HCT116 (cell line): ENCODE data around the gene SNTG2. TPM values are rescaled to one million over a fixed set of nuclear protein-coding genes. Genes with fewer than 3 reads are reported as not detected.

ENCODE experiments used
- ATAC-seq: fragments of 200-7000 bp; cut with Tn5 transposase; 2 replicates; pipeline ENCODE4 v1.9.1; 2020; ENCODE audit warnings: mild to moderate bottlenecking, moderate library complexity
- BruUV-seq: library from RNA; stranded (reverse); fragments of 400-500 nt; replicated peaks from 2 replicates; lab custom pipeline; 2021; lab: Mats Ljungman, UMichigan
- CTCF ChIA-PET: fragments of 300-600 bp; sonication (Branson Sonifier 250); formaldehyde crosslinking; loops from one replicate; lab custom pipeline; 2021; ENCODE audit warnings: antibody characterized with exemption; lab: Charles Lee
- POLR2A ChIA-PET: fragments of 300-600, 350-600 bp; sonication (Branson Sonifier 250); formaldehyde crosslinking; loops from one replicate; lab custom pipeline; 2021; ENCODE audit warnings: antibody characterized with exemption; lab: Charles Lee
- RAD21 ChIA-PET, 2 experiments: fragments of 300-600 bp; sonication (Branson Sonifier 250); formaldehyde crosslinking; loops; one replicate each; lab custom pipeline; 2023; ENCODE audit warnings: low total read pairs in 2 of 2; ENCODE audit not compliant: uncharacterized antibody in 2 of 2, unreplicated experiment in 2 of 2, low non-redundant PET in 1 of 2; lab: Charles Lee
- DNase-seq: peaks from one replicate; pipeline ENCODE4 v3.0.0-alpha.2; 2010; ENCODE audit warnings: low read depth, low spot score
- H2AFZ ChIP-seq: fragments of 200-600 bp; shearing (Covaris generic), sonication (generic); 2 replicates; pipeline ENCODE4 v1.6.1; 2017; ENCODE audit warnings: low read depth, mixed run types, mixed read lengths, antibody characterized with exemption, low read length; ENCODE audit not compliant: poor library complexity, severe bottlenecking
- H3K27ac ChIP-seq: 2 replicates; pipeline ENCODE4 v1.5.1; 2012; ENCODE audit warnings: low read depth, low read length
- H3K27me3 ChIP-seq: fragments of 200-600 bp; sonication (generic); 2 replicates; pipeline ENCODE4 v1.6.1; 2016; ENCODE audit warnings: mixed run types, low read length, mixed read lengths; ENCODE audit not compliant: insufficient read depth
- H3K36me3 ChIP-seq, 2 experiments: fragments of 200-500 bp in 1 of 2; fragments of 200-600 bp in 1 of 2; sonication (Bioruptor generic) in 1 of 2; sonication (generic) in 1 of 2; 2 replicates each; pipeline versions ENCODE4 v1.5.1 to v1.6.1; 2014 to 2016; ENCODE audit warnings: low read length in 2 of 2, inconsistent platforms in 1 of 2, mixed read lengths in 1 of 2, mixed run types in 1 of 2; ENCODE audit not compliant: insufficient read depth in 2 of 2, control insufficient read depth in 1 of 2
- H3K4me1 ChIP-seq, 2 experiments: fragments of 200-600 bp in 1 of 2; sonication (generic) in 1 of 2; 2 replicates each; pipeline versions ENCODE4 v1.5.1 to v1.6.1; 2012 to 2017; ENCODE audit warnings: low read length in 2 of 2, inconsistent platforms in 1 of 2, mild to moderate bottlenecking in 1 of 2, mixed read lengths in 1 of 2, mixed run types in 1 of 2, moderate library complexity in 1 of 2; ENCODE audit not compliant: insufficient read depth in 2 of 2, control insufficient read depth in 1 of 2
- H3K4me2 ChIP-seq: fragments of 200-600 bp; sonication (generic); 2 replicates; pipeline ENCODE4 v1.6.1; 2017; ENCODE audit warnings: mixed run types, low read length, mixed read lengths
- H3K4me3 ChIP-seq, 2 experiments: fragments of 200-600 bp in 1 of 2; sonication (generic) in 1 of 2; replicated peaks in 1 of 2; 2 replicates each; pipeline ENCODE4 v1.5.1; 2011 to 2016; ENCODE audit warnings: low read length in 2 of 2, control low read depth in 1 of 2, low read depth in 1 of 2, mild to moderate bottlenecking in 1 of 2, mixed read lengths in 1 of 2, mixed run types in 1 of 2
- H3K79me2 ChIP-seq: fragments of 200-600 bp; sonication (generic); 2 replicates; pipeline ENCODE4 v1.6.1; 2017; ENCODE audit warnings: mild to moderate bottlenecking, mixed run types, low read length, moderate library complexity, mixed read lengths; ENCODE audit not compliant: insufficient read depth
- H3K9ac ChIP-seq: fragments of 200-600 bp; sonication (generic); 2 replicates; pipeline ENCODE4 v1.6.1; 2016; ENCODE audit warnings: low read length, mixed read lengths
- H3K9me2 ChIP-seq: fragments of 200-600 bp; sonication (generic), shearing (Covaris generic); 2 replicates; pipeline ENCODE4 v1.6.1; 2017; ENCODE audit warnings: mixed run types, mild to moderate bottlenecking, moderate library complexity; ENCODE audit not compliant: insufficient read depth
- H3K9me3 ChIP-seq, 2 experiments: fragments of 200-500 bp in 1 of 2; fragments of 200-600 bp in 1 of 2; sonication (Bioruptor generic) in 1 of 2; sonication (generic) in 1 of 2; 2 replicates each; pipeline ENCODE4 v1.6.1; 2014 to 2017; ENCODE audit warnings: low read length in 2 of 2, mixed read lengths in 2 of 2, inconsistent platforms in 1 of 2, low read depth in 1 of 2, mild to moderate bottlenecking in 1 of 2, mixed run types in 1 of 2, moderate library complexity in 1 of 2; ENCODE audit not compliant: control insufficient read depth in 1 of 2, insufficient read depth in 1 of 2
- H4K20me1 ChIP-seq: fragments of 200-600 bp; sonication (generic), shearing (Covaris generic); 2 replicates; pipeline ENCODE4 v1.6.1; 2017; ENCODE audit warnings: mixed run types, mild to moderate bottlenecking, moderate library complexity; ENCODE audit not compliant: insufficient read depth
- EZH2 ChIP-seq: fragments of 200-600 bp; sonication (generic); IDR thresholded peaks from 2 replicates; pipeline ENCODE4 v1.6.1; 2017; ENCODE audit warnings: antibody characterized with exemption, mixed run types
- POLR2AphosphoS5 ChIP-seq: IDR thresholded peaks from 2 replicates; pipeline ENCODE4 v1.6.1; 2011; ENCODE audit warnings: mild to moderate bottlenecking, low read depth, low read length, moderate library complexity
- SP1 ChIP-seq: IDR thresholded peaks from 2 replicates; pipeline ENCODE4 v1.6.1; 2012; ENCODE audit warnings: low read depth
- SRF ChIP-seq: IDR thresholded peaks from 2 replicates; pipeline ENCODE4 v1.6.1; 2012; ENCODE audit warnings: low read depth
- ZNF274 ChIP-seq: fragments of 200-500 bp; sonication (Bioruptor generic); IDR thresholded peaks from 2 replicates; pipeline ENCODE4 v1.6.1; 2014; ENCODE audit warnings: mild to moderate bottlenecking, low read depth, low read length, inconsistent platforms
- intact Hi-C: fragments of 100-400 bp; cut with micrococcal nuclease; formaldehyde crosslinking; loops from 2 replicates; pipeline ENCODE4 v1.10.0; 2022
- total RNA-seq: library from RNA; stranded (reverse); gene quantifications from one replicate; pipeline ENCODE4 v1.2.1, GENCODE V29; 2021; ENCODE audit not compliant: unreplicated experiment
- TF ChIP-seq, protein P1 (sequence below): IDR thresholded peaks from 2 replicates; pipeline ENCODE4 v1.6.1; 2012
- TF ChIP-seq, protein P2 (sequence below), 3 experiments: fragments of 200-600 bp in 1 of 3; sonication (generic) in 1 of 3; IDR thresholded peaks in 2 of 3; conservative IDR thresholded peaks in 1 of 3; 2 replicates each; pipeline ENCODE4 v1.5.1; 2012 to 2017; ENCODE audit warnings: low read depth in 2 of 3, low read length in 2 of 3, antibody characterized with exemption in 1 of 3, borderline replicate concordance in 1 of 3, control low read depth in 1 of 3, mild to moderate bottlenecking in 1 of 3, mixed read lengths in 1 of 3, mixed run types in 1 of 3, moderate library complexity in 1 of 3; ENCODE audit not compliant: insufficient read depth in 1 of 3
- TF ChIP-seq, protein P3 (sequence below): IDR thresholded peaks from 2 replicates; pipeline ENCODE4 v1.6.1; 2011; ENCODE audit warnings: mild to moderate bottlenecking, low read length, moderate library complexity; ENCODE audit not compliant: insufficient replicate concordance; ENCODE audit errors: extremely low read depth
- TF ChIP-seq, protein P4 (sequence below): IDR thresholded peaks from 2 replicates; pipeline ENCODE4 v1.6.1; 2012

Gene SNTG2
- total RNA-seq, 1 experiment from 2014 or later = not detected

DNA sequence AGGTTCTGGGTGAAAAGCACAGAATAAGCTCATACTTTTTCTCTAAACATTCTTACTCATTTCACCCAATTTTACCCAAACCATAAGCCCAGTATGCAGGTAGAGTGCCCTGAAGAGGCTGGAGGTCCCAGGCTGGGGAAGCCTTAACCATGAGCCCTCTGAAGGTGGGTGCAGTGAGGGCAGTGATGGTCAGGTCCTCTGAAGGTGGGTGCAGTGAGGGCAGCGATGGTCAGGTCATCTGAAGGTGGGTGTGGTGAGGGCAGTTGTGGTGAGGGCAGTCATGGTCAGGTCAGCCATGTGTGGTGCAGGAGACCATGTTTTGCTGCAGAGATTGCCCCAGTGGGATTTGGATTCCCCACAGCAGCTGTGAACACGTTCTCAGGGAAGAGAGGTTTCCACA is 148.8 kb downstream of the SNTG2 start:
- CTCF ChIA-PET = no interaction called here
- RAD21 ChIA-PET = no interaction called here
- Histone ChIP-seq H3K9ac (no peak overlapping the region), H3K4me3 (no peak overlapping the region), H4K20me1 (no peaks in the 10 kb centered on the region), H3K9me3 (no peaks in the 10 kb centered on the region), H2AFZ (no peak overlapping the region), H3K9me2 (no peaks in the 10 kb centered on the region), H3K4me2 (no peak overlapping the region), H3K79me2 (no peaks in the 10 kb centered on the region), H3K4me1 (no peaks in the 10 kb centered on the region), H3K36me3 (no peaks in the 10 kb centered on the region), H3K27ac (no peak overlapping the region), H3K27me3 (no peaks in the 10 kb centered on the region; the same call in 1 of the 2 replicates)
- intact Hi-C loops = no loop called here
- TF ChIP-seq, protein P1, sequence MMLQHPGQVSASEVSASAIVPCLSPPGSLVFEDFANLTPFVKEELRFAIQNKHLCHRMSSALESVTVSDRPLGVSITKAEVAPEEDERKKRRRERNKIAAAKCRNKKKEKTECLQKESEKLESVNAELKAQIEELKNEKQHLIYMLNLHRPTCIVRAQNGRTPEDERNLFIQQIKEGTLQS = no peak
- TF ChIP-seq EZH2 (no peak), SRF (no peak), ZNF274 (no peak), POLR2AphosphoS5 (no peak), SP1 (no peak)
- TF ChIP-seq, protein P2, sequence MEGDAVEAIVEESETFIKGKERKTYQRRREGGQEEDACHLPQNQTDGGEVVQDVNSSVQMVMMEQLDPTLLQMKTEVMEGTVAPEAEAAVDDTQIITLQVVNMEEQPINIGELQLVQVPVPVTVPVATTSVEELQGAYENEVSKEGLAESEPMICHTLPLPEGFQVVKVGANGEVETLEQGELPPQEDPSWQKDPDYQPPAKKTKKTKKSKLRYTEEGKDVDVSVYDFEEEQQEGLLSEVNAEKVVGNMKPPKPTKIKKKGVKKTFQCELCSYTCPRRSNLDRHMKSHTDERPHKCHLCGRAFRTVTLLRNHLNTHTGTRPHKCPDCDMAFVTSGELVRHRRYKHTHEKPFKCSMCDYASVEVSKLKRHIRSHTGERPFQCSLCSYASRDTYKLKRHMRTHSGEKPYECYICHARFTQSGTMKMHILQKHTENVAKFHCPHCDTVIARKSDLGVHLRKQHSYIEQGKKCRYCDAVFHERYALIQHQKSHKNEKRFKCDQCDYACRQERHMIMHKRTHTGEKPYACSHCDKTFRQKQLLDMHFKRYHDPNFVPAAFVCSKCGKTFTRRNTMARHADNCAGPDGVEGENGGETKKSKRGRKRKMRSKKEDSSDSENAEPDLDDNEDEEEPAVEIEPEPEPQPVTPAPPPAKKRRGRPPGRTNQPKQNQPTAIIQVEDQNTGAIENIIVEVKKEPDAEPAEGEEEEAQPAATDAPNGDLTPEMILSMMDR (IDR thresholded peaks at IDR 0.05 in 2 of 3, conservative IDR thresholded peaks at IDR 0.05 in 1 of 3; ENCODE audit: borderline replicate concordance in 1 of 3, insufficient read depth in 1 of 3, low read depth in 2 of 3, low read length in 2 of 3) = no peak
- TF ChIP-seq, protein P3, sequence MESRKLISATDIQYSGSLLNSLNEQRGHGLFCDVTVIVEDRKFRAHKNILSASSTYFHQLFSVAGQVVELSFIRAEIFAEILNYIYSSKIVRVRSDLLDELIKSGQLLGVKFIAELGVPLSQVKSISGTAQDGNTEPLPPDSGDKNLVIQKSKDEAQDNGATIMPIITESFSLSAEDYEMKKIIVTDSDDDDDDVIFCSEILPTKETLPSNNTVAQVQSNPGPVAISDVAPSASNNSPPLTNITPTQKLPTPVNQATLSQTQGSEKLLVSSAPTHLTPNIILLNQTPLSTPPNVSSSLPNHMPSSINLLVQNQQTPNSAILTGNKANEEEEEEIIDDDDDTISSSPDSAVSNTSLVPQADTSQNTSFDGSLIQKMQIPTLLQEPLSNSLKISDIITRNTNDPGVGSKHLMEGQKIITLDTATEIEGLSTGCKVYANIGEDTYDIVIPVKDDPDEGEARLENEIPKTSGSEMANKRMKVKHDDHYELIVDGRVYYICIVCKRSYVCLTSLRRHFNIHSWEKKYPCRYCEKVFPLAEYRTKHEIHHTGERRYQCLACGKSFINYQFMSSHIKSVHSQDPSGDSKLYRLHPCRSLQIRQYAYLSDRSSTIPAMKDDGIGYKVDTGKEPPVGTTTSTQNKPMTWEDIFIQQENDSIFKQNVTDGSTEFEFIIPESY = no peak
- TF ChIP-seq, protein P4, sequence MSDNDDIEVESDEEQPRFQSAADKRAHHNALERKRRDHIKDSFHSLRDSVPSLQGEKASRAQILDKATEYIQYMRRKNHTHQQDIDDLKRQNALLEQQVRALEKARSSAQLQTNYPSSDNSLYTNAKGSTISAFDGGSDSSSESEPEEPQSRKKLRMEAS = no peak
- ATAC-seq = no peak
- DNase-seq = no peak
- POLR2A ChIA-PET = no interaction called here
- no TSS peak for BruUV-seq
